OCI-M1 (cell line): ENCODE results near the gene CYP4X1.
A peak's percentile ranks its signal among the peaks of the same experiment; 100 is the strongest.
"Not testable (repeated sequence)": the region's sequence is repeated elsewhere in the genome, so short reads cannot be mapped to it uniquely, and the experiment has no call there.

Experiments used
- DNase-seq: peaks from one replicate; lab custom pipeline; 2025; lab: John Stamatoyannopoulos, UW

CYP4X1 gene

GRCh38 chr1:47023268-47024140 is at the start of gene CYP4X1:
TSS of gene CYP4X1 (plus strand) at chr1:47023669. CDS start at chr1:47023818, 149 bp downstream.
- no peak for DNase-seq

GRCh38 chr1:46983166-46983829 is 40.2 kb upstream of the CYP4X1 start:
- no peak for DNase-seq

- no peak for DNase-seq
These were observed 39.5 kb upstream of the CYP4X1 start for GRCh38 chr1:46983830-46984586.

- not testable (repeated sequence) for DNase-seq
These were observed 32.9 kb upstream of the CYP4X1 start for GRCh38 chr1:46990541-46990940.

GRCh38 chr1:46991083-46991923 is 32.2 kb upstream of the CYP4X1 start:
- peak; percentile 27 for DNase-seq

- DNase-seq = peak; percentile 45
These were observed 26.7 kb upstream of the CYP4X1 start for GRCh38 chr1:46996659-46997281.

- DNase-seq = peak; percentile 32
These were observed 21.3 kb upstream of the CYP4X1 start for GRCh38 chr1:47002211-47002610.

- DNase-seq = no peak
These were observed 19.5 kb upstream of the CYP4X1 start for GRCh38 chr1:47003896-47004403.

- DNase-seq = not testable (repeated sequence)
These were observed 17.0 kb upstream of the CYP4X1 start for GRCh38 chr1:47006437-47006836.

GRCh38 chr1:47013293-47013692 is 10.2 kb upstream of the CYP4X1 start:
- no peak for DNase-seq

GRCh38 chr1:47021070-47021469 is 2.4 kb upstream of the CYP4X1 start:
- no peak for DNase-seq

- DNase-seq = no peak
These were observed 802 bp downstream of the CYP4X1 start for GRCh38 chr1:47024141-47024801.

- no peak for DNase-seq
These were observed 6.8 kb downstream of the CYP4X1 start for GRCh38 chr1:47030170-47030805.

- DNase-seq = no peak
These were observed 7.6 kb downstream of the CYP4X1 start for GRCh38 chr1:47031059-47031458.

GRCh38 chr1:47031585-47031984 is 8.1 kb downstream of the CYP4X1 start:
- no peak for DNase-seq

- no peak for DNase-seq
These were observed 13.3 kb downstream of the CYP4X1 start for GRCh38 chr1:47036764-47037163.

GRCh38 chr1:47059376-47059775 is 35.9 kb downstream of the CYP4X1 start:
- DNase-seq = no peak

GRCh38 chr1:47067097-47067594 is 43.7 kb downstream of the CYP4X1 start, which contains the start of gene CYP4Z1:
TSS of gene CYP4Z1 (plus strand) at chr1:47067231. CDS start at chr1:47067491, 260 bp downstream.
- no peak for DNase-seq

- DNase-seq = not testable (repeated sequence)
These were observed 45.6 kb downstream of the CYP4X1 start for GRCh38 chr1:47069080-47069479.
